ENCODE results near the gene PKLR. TPM values are rescaled to one million over a fixed set of nuclear protein-coding genes. Genes with fewer than 3 reads are reported as not detected.

Gene PKLR
- total RNA-seq, 1 experiment from 2014 or later, result 0.17 TPM

DNA sequence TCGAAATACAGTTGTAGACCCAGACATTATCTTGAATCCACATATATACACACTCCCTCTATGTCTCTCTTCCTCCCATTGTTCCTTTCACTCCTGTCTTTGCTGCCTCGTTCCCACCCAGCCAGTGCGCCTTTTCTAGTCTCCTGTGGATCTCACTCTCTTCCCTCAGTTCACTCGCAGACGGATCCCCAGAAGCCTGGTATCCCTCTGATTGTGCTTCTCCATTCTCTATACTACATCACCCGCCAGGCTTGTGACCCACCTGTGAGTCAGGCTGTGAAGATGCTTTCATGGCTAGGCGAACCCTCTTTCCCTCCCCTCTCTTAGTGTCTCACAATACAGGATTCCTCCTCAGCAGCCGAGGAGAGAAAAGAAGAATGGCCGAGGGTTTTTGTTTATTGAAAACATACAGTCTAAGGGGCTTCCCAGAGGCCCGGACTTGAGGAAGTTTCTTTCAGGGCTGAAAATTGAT is 22.5 kb downstream of the PKLR start:
- ATAC-seq, result no peak
- intact Hi-C loops (cut with micrococcal nuclease), result loop anchor here (5.0 kb wide), 1 partner anchor 224 kb away; no protein-coding TSS in a partner anchor

More for the DNA sequence above, 22.5 kb downstream of the PKLR start:
- no peak for DNase-seq (ENCODE audit: low read depth, low spot score)
- Histone ChIP-seq H3K27me3 (ENCODE audit: insufficient read depth, low read length) (no peaks in the 10 kb centered on the region), H3K4me2 (ENCODE audit: low read length) (peak overlapping the region; percentile 100), H3K9me3 (ENCODE audit: control insufficient read depth in 1 of 2, insufficient read depth in 1 of 2, low read depth in 1 of 2, low read length in 2 of 2) (no peaks in the 10 kb centered on the region), H3K36me3 (ENCODE audit: control insufficient read depth in 1 of 2, insufficient read depth in 2 of 2, low read length in 2 of 2) (no peaks in the 10 kb centered on the region), H3K9me2 (ENCODE audit: insufficient read depth) (no peaks in the 10 kb centered on the region), H3K4me3 (replicated peaks in 1 of 2; ENCODE audit: low read depth in 1 of 2, low read length in 2 of 2) (no peak overlapping the region; a peak in 1 of 4 replicates), H3K4me1 (ENCODE audit: control insufficient read depth in 1 of 2, insufficient read depth in 2 of 2, low read length in 2 of 2) (peaks cover 8 to 26% of the 10 kb centered on the region in 2 experiments), H3K27ac (ENCODE audit: low read depth, low read length) (no peak overlapping the region), H3K9ac (ENCODE audit: low read length) (no peak overlapping the region), H4K20me1 (ENCODE audit: insufficient read depth) (no peaks in the 10 kb centered on the region), H2AFZ (ENCODE audit: low read depth, low read length, poor library complexity, severe bottlenecking) (no peak overlapping the region), H3K79me2 (ENCODE audit: insufficient read depth, low read length) (peaks cover 2% of the 10 kb centered on the region; the same call in 1 of the 2 replicates)
- CTCF ChIA-PET, result interaction anchor here (0.8 to 1.2 kb wide), 5 partner anchors 28 to 72 kb away, joined by 3 to 5 read pairs (median 4); no protein-coding TSS in a partner anchor
- RAD21 ChIA-PET (ENCODE audit: low non-redundant PET in 1 of 2, low total read pairs in 2 of 2, uncharacterized antibody in 2 of 2, unreplicated experiment in 2 of 2), result interaction anchor here in 1 of 2 experiments (0.6 kb wide), 1 partner anchor 284 kb away, joined by 5 read pairs; no protein-coding TSS in a partner anchor
- no TSS peak for BruUV-seq (replicated peaks)
- POLR2A ChIA-PET, result interaction anchor here (1.2 kb wide), 1 partner anchor 30 kb away, joined by 3 read pairs; the partner anchor contains the start of gene FDPS
- TF ChIP-seq, protein P1, sequence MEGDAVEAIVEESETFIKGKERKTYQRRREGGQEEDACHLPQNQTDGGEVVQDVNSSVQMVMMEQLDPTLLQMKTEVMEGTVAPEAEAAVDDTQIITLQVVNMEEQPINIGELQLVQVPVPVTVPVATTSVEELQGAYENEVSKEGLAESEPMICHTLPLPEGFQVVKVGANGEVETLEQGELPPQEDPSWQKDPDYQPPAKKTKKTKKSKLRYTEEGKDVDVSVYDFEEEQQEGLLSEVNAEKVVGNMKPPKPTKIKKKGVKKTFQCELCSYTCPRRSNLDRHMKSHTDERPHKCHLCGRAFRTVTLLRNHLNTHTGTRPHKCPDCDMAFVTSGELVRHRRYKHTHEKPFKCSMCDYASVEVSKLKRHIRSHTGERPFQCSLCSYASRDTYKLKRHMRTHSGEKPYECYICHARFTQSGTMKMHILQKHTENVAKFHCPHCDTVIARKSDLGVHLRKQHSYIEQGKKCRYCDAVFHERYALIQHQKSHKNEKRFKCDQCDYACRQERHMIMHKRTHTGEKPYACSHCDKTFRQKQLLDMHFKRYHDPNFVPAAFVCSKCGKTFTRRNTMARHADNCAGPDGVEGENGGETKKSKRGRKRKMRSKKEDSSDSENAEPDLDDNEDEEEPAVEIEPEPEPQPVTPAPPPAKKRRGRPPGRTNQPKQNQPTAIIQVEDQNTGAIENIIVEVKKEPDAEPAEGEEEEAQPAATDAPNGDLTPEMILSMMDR (IDR thresholded peaks at IDR 0.05 in 2 of 3, conservative IDR thresholded peaks at IDR 0.05 in 1 of 3; ENCODE audit: borderline replicate concordance in 1 of 3, insufficient read depth in 1 of 3, low read depth in 2 of 3, low read length in 2 of 3), result no peak
- no peak for TF ChIP-seq TCF7L2 (IDR thresholded peaks at IDR 0.05; ENCODE audit: borderline replicate concordance, extremely low read depth, insufficient read depth, insufficient read length)
- no peak for TF ChIP-seq EGR1 (IDR thresholded peaks at IDR 0.05; ENCODE audit: low read depth)
- TF ChIP-seq SIN3A (IDR thresholded peaks at IDR 0.05; ENCODE audit: low read depth), result no peak
- TF ChIP-seq, protein P2, sequence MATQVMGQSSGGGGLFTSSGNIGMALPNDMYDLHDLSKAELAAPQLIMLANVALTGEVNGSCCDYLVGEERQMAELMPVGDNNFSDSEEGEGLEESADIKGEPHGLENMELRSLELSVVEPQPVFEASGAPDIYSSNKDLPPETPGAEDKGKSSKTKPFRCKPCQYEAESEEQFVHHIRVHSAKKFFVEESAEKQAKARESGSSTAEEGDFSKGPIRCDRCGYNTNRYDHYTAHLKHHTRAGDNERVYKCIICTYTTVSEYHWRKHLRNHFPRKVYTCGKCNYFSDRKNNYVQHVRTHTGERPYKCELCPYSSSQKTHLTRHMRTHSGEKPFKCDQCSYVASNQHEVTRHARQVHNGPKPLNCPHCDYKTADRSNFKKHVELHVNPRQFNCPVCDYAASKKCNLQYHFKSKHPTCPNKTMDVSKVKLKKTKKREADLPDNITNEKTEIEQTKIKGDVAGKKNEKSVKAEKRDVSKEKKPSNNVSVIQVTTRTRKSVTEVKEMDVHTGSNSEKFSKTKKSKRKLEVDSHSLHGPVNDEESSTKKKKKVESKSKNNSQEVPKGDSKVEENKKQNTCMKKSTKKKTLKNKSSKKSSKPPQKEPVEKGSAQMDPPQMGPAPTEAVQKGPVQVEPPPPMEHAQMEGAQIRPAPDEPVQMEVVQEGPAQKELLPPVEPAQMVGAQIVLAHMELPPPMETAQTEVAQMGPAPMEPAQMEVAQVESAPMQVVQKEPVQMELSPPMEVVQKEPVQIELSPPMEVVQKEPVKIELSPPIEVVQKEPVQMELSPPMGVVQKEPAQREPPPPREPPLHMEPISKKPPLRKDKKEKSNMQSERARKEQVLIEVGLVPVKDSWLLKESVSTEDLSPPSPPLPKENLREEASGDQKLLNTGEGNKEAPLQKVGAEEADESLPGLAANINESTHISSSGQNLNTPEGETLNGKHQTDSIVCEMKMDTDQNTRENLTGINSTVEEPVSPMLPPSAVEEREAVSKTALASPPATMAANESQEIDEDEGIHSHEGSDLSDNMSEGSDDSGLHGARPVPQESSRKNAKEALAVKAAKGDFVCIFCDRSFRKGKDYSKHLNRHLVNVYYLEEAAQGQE (IDR thresholded peaks at IDR 0.05; ENCODE audit: low read depth), result no peak
